HG03159 (cell line): ENCODE data around the gene SEC31B.

ENCODE experiments used
- ATAC-seq: cut with Tn5 transposase; IDR thresholded peaks from one replicate; pipeline ENCODE4 v1.9.1; 2021; ENCODE audit warnings: mild to moderate bottlenecking, moderate library complexity; ENCODE audit not compliant: unreplicated experiment

Gene SEC31B

DNA sequence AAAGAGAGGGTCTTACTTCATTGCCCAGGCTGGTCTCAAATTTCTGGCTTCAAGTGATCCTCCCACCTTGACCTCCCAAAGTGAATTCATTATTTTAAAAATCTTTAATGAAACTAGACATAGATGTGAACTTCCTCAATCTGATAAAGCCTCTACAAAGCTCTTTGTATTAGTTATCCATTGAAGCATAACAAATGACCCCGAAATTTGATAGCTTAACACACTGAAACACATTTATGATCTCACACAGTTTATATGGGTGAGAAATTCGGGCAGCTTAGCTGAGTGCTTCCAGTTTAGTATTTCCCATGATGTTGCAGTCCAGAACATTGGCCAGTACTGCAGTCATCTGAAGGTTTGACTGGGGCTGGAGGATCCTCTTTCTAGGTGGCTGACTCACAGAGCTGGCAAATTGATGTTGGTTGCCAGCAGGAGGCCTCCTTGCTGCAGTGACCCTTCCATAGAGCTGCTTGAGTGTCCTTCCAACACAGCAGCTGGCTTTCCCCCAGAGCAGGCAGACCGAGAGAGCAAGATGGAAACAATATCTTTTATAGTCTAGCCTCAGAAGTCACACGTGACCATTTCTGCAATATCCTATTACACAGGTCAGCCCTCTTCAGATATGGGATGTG, 73.4 kb downstream of the SEC31B start:
- no peak for ATAC-seq

DNA sequence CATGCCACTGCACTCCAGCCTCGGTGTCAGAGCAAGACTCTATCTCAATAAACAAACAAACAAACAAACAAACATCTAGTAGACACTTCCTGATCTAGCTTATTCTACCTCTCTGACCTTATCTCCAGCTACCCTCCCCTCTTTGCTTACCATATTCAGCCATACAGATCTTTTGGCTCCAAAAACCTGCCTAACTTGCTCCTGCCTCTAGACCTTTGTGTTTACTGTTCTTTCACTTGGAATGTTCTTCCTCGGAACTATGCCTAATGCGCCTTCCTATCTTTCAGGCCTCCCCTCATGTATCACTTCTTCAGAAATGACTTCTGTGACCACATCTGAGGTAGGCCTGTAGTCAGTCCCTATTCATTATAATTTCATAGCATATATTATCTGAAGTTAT, 77.1 kb downstream of the SEC31B start:
- ATAC-seq, result no peak

DNA sequence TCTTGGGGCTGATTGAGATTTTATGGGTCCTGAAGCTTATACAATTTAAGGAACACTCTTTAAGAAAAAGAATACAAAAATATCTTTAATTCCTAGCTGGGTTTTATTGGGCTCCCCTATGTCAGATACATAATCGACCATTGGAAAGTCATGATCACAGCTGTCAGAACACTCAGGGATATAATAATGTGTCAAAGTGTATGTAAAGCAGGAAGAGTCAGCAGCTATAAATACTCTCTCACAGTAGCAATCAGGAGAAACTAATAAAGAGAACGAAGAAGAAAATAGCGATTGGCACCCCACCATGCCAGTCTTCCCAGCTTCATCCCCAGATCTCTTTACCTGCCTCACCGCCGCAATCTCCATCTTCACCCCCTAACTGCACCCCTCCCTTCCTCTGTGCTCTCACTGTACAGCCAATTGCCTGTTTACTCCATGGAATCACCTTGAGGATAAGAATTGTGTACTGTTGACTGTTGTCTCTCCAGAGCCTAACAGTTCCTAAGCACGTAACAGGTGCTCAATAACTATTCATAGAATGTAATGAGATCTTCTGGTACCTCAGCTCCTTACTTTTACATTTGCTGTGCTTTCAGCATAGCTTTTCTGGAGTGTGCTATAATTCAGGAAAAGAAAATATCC, 80.9 kb downstream of the SEC31B start:
- ATAC-seq, result no peak
